GDM1 (cell line): ENCODE data around the gene LMO7.

Source experiments
- DNase-seq: peaks from one replicate; lab custom pipeline; 2025; lab: John Stamatoyannopoulos, UW

Gene LMO7

GRCh38 chr13:75895168-75895567, 259.0 kb downstream of the LMO7 start:
- no peak for DNase-seq

GRCh38 chr13:75896271-75896670, 260.1 kb downstream of the LMO7 start:
- DNase-seq, result no peak

GRCh38 chr13:75897386-75897785, 261.3 kb downstream of the LMO7 start:
- no peak for DNase-seq

GRCh38 chr13:75901501-75901900, 265.4 kb downstream of the LMO7 start:
- no peak for DNase-seq

GRCh38 chr13:75902166-75903104, 266.3 kb downstream of the LMO7 start:
- DNase-seq, result no peak

- no peak for DNase-seq
These were observed 267.9 kb downstream of the LMO7 start for GRCh38 chr13:75904012-75904411.

- no peak for DNase-seq
These were observed 270.2 kb downstream of the LMO7 start for GRCh38 chr13:75906315-75906714.

GRCh38 chr13:75907044-75907443, 270.9 kb downstream of the LMO7 start:
- no peak for DNase-seq

GRCh38 chr13:75908141-75908540, 272.0 kb downstream of the LMO7 start:
- DNase-seq, result no peak
